SK-N-SH (cell line): ENCODE measurements around the gene DSCAML1. TPM values are rescaled to one million over a fixed set of nuclear protein-coding genes. Genes with fewer than 3 reads are reported as not detected.

ENCODE experiments used
- CTCF ChIA-PET: fragments of 300-600, 350-600 bp; formaldehyde crosslinking; extraction: SDS; loops from one replicate; lab custom pipeline; 2021; lab: Yijun Ruan, JAX
- POLR2A ChIA-PET: fragments of 350-600 bp; sonication (Branson Sonifier 250); formaldehyde crosslinking; extraction: SDS; loops from one replicate; lab custom pipeline; 2020; ENCODE audit warnings: antibody characterized with exemption, inconsistent platforms; lab: Yijun Ruan, JAX
- DNase-seq: peaks from one replicate; pipeline ENCODE4 v3.0.0; 2012
- H2AFZ ChIP-seq: fragments of 200-600 bp; sonication (generic); 2 replicates; pipeline ENCODE4 v1.8.1; 2016; ENCODE audit warnings: antibody characterized with exemption, mild to moderate bottlenecking, low read depth
- H3F3A ChIP-seq: fragments of 200-600 bp; sonication (generic); replicated peaks from 2 replicates; pipeline ENCODE3; 2016; ENCODE audit warnings: antibody characterized with exemption, mild to moderate bottlenecking; ENCODE audit not compliant: insufficient read depth
- H3K27ac ChIP-seq, 2 experiments: fragments of 200-500 bp in 1 of 2; fragments of 200-600 bp in 1 of 2; sonication (Bioruptor generic) in 1 of 2; sonication (generic), shearing (Covaris generic) in 1 of 2; 2 replicates each; pipeline versions ENCODE4 v1.5.1 to v1.6.1; 2014 to 2016; ENCODE audit warnings: low read depth in 2 of 2, inconsistent platforms in 1 of 2, low read length in 1 of 2, mild to moderate bottlenecking in 1 of 2, mixed read lengths in 1 of 2
- H3K27me3 ChIP-seq: fragments of 200-600 bp; sonication (generic), shearing (Covaris generic); 2 replicates; pipeline ENCODE4 v1.6.1; 2016; ENCODE audit warnings: mixed run types; ENCODE audit not compliant: insufficient read depth
- H3K36me3 ChIP-seq, 2 experiments: fragments of 200-500 bp in 1 of 2; fragments of 200-600 bp in 1 of 2; sonication (Bioruptor generic) in 1 of 2; sonication (generic) in 1 of 2; replicated peaks in 1 of 2; 2 replicates each; pipeline versions ENCODE3 to v1.5.1; 2014 to 2016; ENCODE audit warnings: low read length in 1 of 2, mild to moderate bottlenecking in 1 of 2; ENCODE audit not compliant: insufficient read depth in 2 of 2, control insufficient read depth in 1 of 2
- H3K4me1 ChIP-seq, 2 experiments: fragments of 200-500 bp in 1 of 2; fragments of 200-600 bp in 1 of 2; sonication (Bioruptor generic) in 1 of 2; sonication (generic), shearing (Covaris generic) in 1 of 2; 2 replicates each; pipeline versions ENCODE4 v1.5.1 to v1.6.1; 2014 to 2016; ENCODE audit warnings: low read depth in 1 of 2, low read length in 1 of 2, mixed run types in 1 of 2; ENCODE audit not compliant: insufficient read depth in 2 of 2, control insufficient read depth in 1 of 2
- H3K4me2 ChIP-seq: fragments of 200-600 bp; sonication (generic), shearing (Covaris generic); 2 replicates; pipeline ENCODE4 v1.6.1; 2017; ENCODE audit warnings: mixed run types
- H3K4me3 ChIP-seq, 2 experiments: fragments of 200-500 bp in 1 of 2; fragments of 200-600 bp in 1 of 2; sonication (Bioruptor generic) in 1 of 2; sonication (generic), shearing (Covaris generic) in 1 of 2; 2 replicates each; pipeline versions ENCODE4 v1.5.1 to v1.8.1; 2014 to 2016; ENCODE audit warnings: low read depth in 2 of 2, inconsistent platforms in 1 of 2, low read length in 1 of 2, mild to moderate bottlenecking in 1 of 2, mixed read lengths in 1 of 2, moderate library complexity in 1 of 2
- H3K79me2 ChIP-seq: fragments of 200-600 bp; sonication (generic); 2 replicates; pipeline ENCODE4 v1.8.1; 2017; ENCODE audit warnings: mild to moderate bottlenecking; ENCODE audit not compliant: insufficient read depth
- H3K9ac ChIP-seq: fragments of 200-600 bp; sonication (generic); 2 replicates; pipeline ENCODE4 v1.6.1; 2017; ENCODE audit warnings: mixed run types
- H3K9me2 ChIP-seq: fragments of 200-600 bp; sonication (generic); 2 replicates; pipeline ENCODE4 v1.6.1; 2017; ENCODE audit warnings: mixed run types
- H3K9me3 ChIP-seq: fragments of 200-600 bp; sonication (generic); 2 replicates; pipeline ENCODE4 v1.6.1; 2017; ENCODE audit warnings: mixed run types, mild to moderate bottlenecking, moderate library complexity
- H4K20me1 ChIP-seq: fragments of 200-600 bp; sonication (generic); 2 replicates; pipeline ENCODE4 v1.6.1; 2017; ENCODE audit warnings: mild to moderate bottlenecking, mixed run types; ENCODE audit not compliant: insufficient read depth
- CHD2 ChIP-seq: fragments of 150-350 bp; IDR thresholded peaks from 2 replicates; pipeline ENCODE4 v1.6.1; 2018; ENCODE audit warnings: low read length; ENCODE audit not compliant: partially characterized antibody
- EP300 ChIP-seq, 2 experiments: IDR thresholded peaks; 2 replicates each; pipeline versions ENCODE4 v1.4.0 to v1.6.1; 2012; ENCODE audit warnings: borderline replicate concordance in 1 of 2, low read depth in 1 of 2, low read length in 1 of 2
- EZH2phosphoT487 ChIP-seq: fragments of 200-600 bp; sonication (generic); IDR thresholded peaks from 2 replicates; pipeline ENCODE4 v1.6.1; 2017; ENCODE audit warnings: low read depth, mixed run types, mild to moderate bottlenecking, antibody characterized with exemption, moderate library complexity, borderline replicate concordance
- FOSL2 ChIP-seq: IDR thresholded peaks from 2 replicates; pipeline ENCODE4 v1.4.0; 2012; ENCODE audit warnings: low read depth, mild to moderate bottlenecking, moderate library complexity, borderline replicate concordance
- FOXJ3 ChIP-seq: sonication (generic); formaldehyde crosslinking; IDR thresholded peaks from 2 replicates; pipeline ENCODE4 v1.5.1; 2020; ENCODE audit warnings: mild to moderate bottlenecking, missing genetic modification reagents
- GATA2 ChIP-seq: sonication (generic); formaldehyde crosslinking; IDR thresholded peaks from 2 replicates; pipeline ENCODE4 v1.5.0; 2020; ENCODE audit warnings: mild to moderate bottlenecking, missing genetic modification reagents
- JUND ChIP-seq: IDR thresholded peaks from 2 replicates; pipeline ENCODE4 v1.4.0; 2012
- MEF2A ChIP-seq: IDR thresholded peaks from 2 replicates; pipeline ENCODE4 v1.4.0; 2012; ENCODE audit warnings: low read depth, borderline replicate concordance
- RAD21 ChIP-seq: IDR thresholded peaks from 2 replicates; pipeline ENCODE4 v1.6.1; 2012; ENCODE audit warnings: mild to moderate bottlenecking, low read length
- RFX5 ChIP-seq: IDR thresholded peaks from 2 replicates; pipeline ENCODE4 v1.6.1; 2012; ENCODE audit warnings: mild to moderate bottlenecking, improper control_type of control experiment, low read length
- RXRA ChIP-seq: IDR thresholded peaks from 2 replicates; pipeline ENCODE4 v1.4.0; 2012; ENCODE audit warnings: low read depth, mild to moderate bottlenecking, borderline replicate concordance
- SMC3 ChIP-seq: IDR thresholded peaks from 2 replicates; pipeline ENCODE4 v1.6.1; 2012; ENCODE audit warnings: low read depth, low read length, improper control_type of control experiment
- TAF1 ChIP-seq: IDR thresholded peaks from 2 replicates; pipeline ENCODE4 v1.6.1; 2012; ENCODE audit warnings: low read depth, mild to moderate bottlenecking, low read length, moderate library complexity, borderline replicate concordance
- TCF12 ChIP-seq: IDR thresholded peaks from 2 replicates; pipeline ENCODE4 v1.4.0; 2012
- YY1 ChIP-seq: IDR thresholded peaks from 2 replicates; pipeline ENCODE4 v1.4.0; 2012; ENCODE audit warnings: low read depth, mild to moderate bottlenecking
- WGBS: methylation state at CpG from one replicate; pipeline ENCODE4 v1.1.6; 2017; ENCODE audit warnings: low lambda C conversion rate; 5-methylcytosine and 5-hydroxymethylcytosine counted together
- polyA plus RNA-seq, 3 experiments: library from polyadenylated mRNA; depleted of rRNA; stranded (reverse); fragments of >200 nt; gene quantifications; 2 replicates each; pipeline ENCODE4 v1.2.3, GENCODE V29; 2012
- TF ChIP-seq, protein P1 (sequence below): fragments of 150-350 bp; IDR thresholded peaks from 2 replicates; pipeline ENCODE4 v1.6.1; 2016; ENCODE audit warnings: mild to moderate bottlenecking, low read depth, low read length
- TF ChIP-seq, protein P2 (sequence below): IDR thresholded peaks from 2 replicates; pipeline ENCODE4; 2012
- TF ChIP-seq, protein P3 (sequence below): IDR thresholded peaks from 2 replicates; pipeline ENCODE4 v1.4.0; 2012; ENCODE audit warnings: low read depth, borderline replicate concordance
- TF ChIP-seq, protein P4 (sequence below): fragments of 150-350 bp; IDR thresholded peaks from 2 replicates; pipeline ENCODE4 v1.6.1; 2017; ENCODE audit warnings: antibody characterized with exemption, low read length, low read depth, borderline replicate concordance
- TF ChIP-seq, protein P5 (sequence below): IDR thresholded peaks from 2 replicates; pipeline ENCODE4 v1.4.0; 2012; ENCODE audit warnings: low read depth
- TF ChIP-seq, protein P6 (sequence below): fragments of 200-600 bp; sonication (generic); IDR thresholded peaks from 2 replicates; pipeline ENCODE4 v1.6.1; 2017; ENCODE audit warnings: antibody characterized with exemption, mild to moderate bottlenecking, moderate library complexity

The DSCAML1 gene
- polyA plus RNA-seq, 1 of the 3 experiments (the other 2 are of a cell fraction) = not detected

DNA sequence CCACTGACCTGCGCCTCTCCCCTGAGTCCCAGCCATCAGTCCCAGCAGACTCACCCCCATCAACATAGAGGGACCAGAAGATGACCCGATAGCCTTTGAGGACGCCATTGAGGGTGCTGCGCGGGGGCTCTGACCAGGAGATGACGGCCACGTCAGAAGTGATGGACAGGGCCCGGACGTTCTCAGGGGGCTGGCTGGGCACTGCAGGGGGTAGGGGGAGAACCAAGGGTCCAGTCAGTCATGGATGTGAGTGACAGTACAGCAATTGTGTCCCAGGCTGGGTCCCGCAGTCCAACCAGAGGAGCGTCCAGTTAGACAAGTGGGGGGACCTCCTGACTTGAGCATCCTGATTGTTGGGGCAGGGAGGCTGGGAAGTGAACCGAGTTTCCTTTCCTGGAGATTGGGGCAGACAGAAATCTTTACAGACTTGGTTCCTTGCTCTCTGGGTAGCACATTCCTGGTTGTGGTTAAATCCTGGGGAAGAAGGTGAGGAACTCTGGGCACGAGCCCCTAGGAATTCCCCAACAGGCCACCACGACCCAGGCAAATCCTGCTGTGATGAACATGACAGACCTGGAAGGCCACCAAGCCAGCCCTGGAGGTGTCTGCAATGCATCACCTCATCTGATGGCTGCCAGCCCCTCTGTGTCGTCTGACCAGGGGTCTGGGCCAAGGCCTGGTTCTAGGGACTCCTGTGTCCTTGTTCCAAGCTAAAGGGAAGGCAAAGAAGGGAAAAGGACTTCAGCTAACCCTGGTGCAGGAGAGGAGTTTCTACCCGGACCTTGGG is 335.4 kb downstream of the DSCAML1 start:
- Histone ChIP-seq H2AFZ (no peak overlapping the region), H3K79me2 (no peaks in the 10 kb centered on the region), H3K27me3 (peaks cover 11% of the 10 kb centered on the region; the same call in 1 of the 2 replicates), H4K20me1 (no peaks in the 10 kb centered on the region), H3K4me2 (no peak overlapping the region), H3K9ac (no peak overlapping the region), H3K27ac (no peak overlapping the region), H3K36me3 (no peaks in the 10 kb centered on the region)
- WGBS = 67% methylated on average over 16 of the region's 16 CpGs
- POLR2A ChIA-PET = no interaction called here
- TF ChIP-seq GATA2 (CRISPR knock-in tag) (no peak), YY1 (no peak), FOSL2 (no peak), TCF12 (no peak), RXRA (no peak)
- TF ChIP-seq, protein P1, sequence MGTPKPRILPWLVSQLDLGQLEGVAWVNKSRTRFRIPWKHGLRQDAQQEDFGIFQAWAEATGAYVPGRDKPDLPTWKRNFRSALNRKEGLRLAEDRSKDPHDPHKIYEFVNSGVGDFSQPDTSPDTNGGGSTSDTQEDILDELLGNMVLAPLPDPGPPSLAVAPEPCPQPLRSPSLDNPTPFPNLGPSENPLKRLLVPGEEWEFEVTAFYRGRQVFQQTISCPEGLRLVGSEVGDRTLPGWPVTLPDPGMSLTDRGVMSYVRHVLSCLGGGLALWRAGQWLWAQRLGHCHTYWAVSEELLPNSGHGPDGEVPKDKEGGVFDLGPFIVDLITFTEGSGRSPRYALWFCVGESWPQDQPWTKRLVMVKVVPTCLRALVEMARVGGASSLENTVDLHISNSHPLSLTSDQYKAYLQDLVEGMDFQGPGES = no peak
- TF ChIP-seq, protein P2, sequence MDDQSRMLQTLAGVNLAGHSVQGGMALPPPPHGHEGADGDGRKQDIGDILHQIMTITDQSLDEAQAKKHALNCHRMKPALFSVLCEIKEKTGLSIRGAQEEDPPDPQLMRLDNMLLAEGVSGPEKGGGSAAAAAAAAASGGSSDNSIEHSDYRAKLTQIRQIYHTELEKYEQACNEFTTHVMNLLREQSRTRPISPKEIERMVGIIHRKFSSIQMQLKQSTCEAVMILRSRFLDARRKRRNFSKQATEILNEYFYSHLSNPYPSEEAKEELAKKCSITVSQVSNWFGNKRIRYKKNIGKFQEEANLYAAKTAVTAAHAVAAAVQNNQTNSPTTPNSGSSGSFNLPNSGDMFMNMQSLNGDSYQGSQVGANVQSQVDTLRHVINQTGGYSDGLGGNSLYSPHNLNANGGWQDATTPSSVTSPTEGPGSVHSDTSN = no peak
- TF ChIP-seq, all 33 proteins: peak for 0
- Histone ChIP-seq H3K9me2 (no peaks in the 10 kb centered on the region), H3F3A (no peaks in the 10 kb centered on the region), H3K9me3 (no peaks in the 10 kb centered on the region), H3K4me3 (no peak overlapping the region), H3K4me1 (peaks cover 0 to 29% of the 10 kb centered on the region in 2 experiments; a peak in 1 of 4 replicates)
- no peak for DNase-seq
- CTCF ChIA-PET = interaction anchor here (0.9 to 1.6 kb wide), 4 partner anchors 18 to 357 kb away, joined by 3 to 4 read pairs (median 4); no protein-coding TSS in a partner anchor

DNA sequence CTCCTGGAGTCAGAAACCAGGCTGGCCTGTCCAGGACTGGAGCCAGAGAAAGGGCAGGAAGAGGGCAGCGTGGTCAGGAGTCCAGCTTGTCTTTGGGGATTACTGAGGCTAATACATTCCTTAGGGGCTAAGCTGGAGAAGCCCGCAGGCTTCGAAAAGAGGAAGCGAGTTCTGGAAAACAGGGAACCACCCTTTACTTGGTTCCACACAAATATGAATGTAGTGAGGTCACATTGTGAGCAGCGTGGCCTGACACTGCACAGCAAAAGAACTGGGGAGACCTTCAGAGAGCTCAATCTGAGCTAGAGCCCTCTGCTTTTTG is 337.1 kb downstream of the DSCAML1 start:
- Histone ChIP-seq H3K9ac (no peak overlapping the region), H3K9me2 (no peaks in the 10 kb centered on the region), H3K36me3 (no peaks in the 10 kb centered on the region), H4K20me1 (no peaks in the 10 kb centered on the region), H3F3A (no peaks in the 10 kb centered on the region), H3K4me2 (no peak overlapping the region), H2AFZ (no peak overlapping the region), H3K9me3 (no peaks in the 10 kb centered on the region), H3K27ac (no peak overlapping the region), H3K4me1 (peaks cover 0 to 37% of the 10 kb centered on the region in 2 experiments; a peak in 1 of 4 replicates), H3K4me3 (no peak overlapping the region), H3K27me3 (no peaks in the 10 kb centered on the region), H3K79me2 (no peaks in the 10 kb centered on the region)
- ChIA-PET CTCF (interaction anchor here (0.7 to 1.6 kb wide), 5 partner anchors 15 to 350 kb away, joined by 3 to 5 read pairs (median 4); no protein-coding TSS in a partner anchor), POLR2A (interaction anchor here (0.7 kb wide), 1 partner anchor 48 kb away, joined by 3 read pairs; no protein-coding TSS in a partner anchor)
- 61% methylated on average over 5 of the region's 5 CpGs for WGBS
- DNase-seq = no peak
- TF ChIP-seq RAD21 (no peak), SMC3 (no peak), FOXJ3 (no peak), CHD2 (no peak), EZH2phosphoT487 (no peak), RFX5 (no peak), EP300 (IDR thresholded peaks at IDR 0.05; ENCODE audit: borderline replicate concordance in 1 of 2, low read depth in 1 of 2, low read length in 1 of 2) (no peak), TAF1 (no peak), JUND (no peak), MEF2A (no peak), YY1 (no peak), FOSL2 (no peak)
- TF ChIP-seq, protein P3, sequence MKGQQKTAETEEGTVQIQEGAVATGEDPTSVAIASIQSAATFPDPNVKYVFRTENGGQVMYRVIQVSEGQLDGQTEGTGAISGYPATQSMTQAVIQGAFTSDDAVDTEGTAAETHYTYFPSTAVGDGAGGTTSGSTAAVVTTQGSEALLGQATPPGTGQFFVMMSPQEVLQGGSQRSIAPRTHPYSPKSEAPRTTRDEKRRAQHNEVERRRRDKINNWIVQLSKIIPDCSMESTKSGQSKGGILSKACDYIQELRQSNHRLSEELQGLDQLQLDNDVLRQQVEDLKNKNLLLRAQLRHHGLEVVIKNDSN = no peak
- TF ChIP-seq, protein P4, sequence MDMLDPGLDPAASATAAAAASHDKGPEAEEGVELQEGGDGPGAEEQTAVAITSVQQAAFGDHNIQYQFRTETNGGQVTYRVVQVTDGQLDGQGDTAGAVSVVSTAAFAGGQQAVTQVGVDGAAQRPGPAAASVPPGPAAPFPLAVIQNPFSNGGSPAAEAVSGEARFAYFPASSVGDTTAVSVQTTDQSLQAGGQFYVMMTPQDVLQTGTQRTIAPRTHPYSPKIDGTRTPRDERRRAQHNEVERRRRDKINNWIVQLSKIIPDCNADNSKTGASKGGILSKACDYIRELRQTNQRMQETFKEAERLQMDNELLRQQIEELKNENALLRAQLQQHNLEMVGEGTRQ = no peak
- TF ChIP-seq, protein P5, sequence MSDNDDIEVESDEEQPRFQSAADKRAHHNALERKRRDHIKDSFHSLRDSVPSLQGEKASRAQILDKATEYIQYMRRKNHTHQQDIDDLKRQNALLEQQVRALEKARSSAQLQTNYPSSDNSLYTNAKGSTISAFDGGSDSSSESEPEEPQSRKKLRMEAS = no peak
- TF ChIP-seq, protein P6, sequence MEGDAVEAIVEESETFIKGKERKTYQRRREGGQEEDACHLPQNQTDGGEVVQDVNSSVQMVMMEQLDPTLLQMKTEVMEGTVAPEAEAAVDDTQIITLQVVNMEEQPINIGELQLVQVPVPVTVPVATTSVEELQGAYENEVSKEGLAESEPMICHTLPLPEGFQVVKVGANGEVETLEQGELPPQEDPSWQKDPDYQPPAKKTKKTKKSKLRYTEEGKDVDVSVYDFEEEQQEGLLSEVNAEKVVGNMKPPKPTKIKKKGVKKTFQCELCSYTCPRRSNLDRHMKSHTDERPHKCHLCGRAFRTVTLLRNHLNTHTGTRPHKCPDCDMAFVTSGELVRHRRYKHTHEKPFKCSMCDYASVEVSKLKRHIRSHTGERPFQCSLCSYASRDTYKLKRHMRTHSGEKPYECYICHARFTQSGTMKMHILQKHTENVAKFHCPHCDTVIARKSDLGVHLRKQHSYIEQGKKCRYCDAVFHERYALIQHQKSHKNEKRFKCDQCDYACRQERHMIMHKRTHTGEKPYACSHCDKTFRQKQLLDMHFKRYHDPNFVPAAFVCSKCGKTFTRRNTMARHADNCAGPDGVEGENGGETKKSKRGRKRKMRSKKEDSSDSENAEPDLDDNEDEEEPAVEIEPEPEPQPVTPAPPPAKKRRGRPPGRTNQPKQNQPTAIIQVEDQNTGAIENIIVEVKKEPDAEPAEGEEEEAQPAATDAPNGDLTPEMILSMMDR = no peak
